H1 (cell line): Measurements from ENCODE around the gene NEDD8.

ENCODE experiments used
- CBX5 ChIP-seq: fragments of 300-800, 300-1000 bp; sonication (generic); IDR thresholded peaks from 2 replicates; pipeline ENCODE4 v1.7.1; 2016; ENCODE audit warnings: antibody characterized with exemption, low read length, low read depth
- EGR1 ChIP-seq: IDR thresholded peaks from 2 replicates; pipeline ENCODE4 v1.6.1; 2011; ENCODE audit warnings: low read depth, low read length, borderline replicate concordance
- EZH2 ChIP-seq: fragments of 200-600 bp; sonication (generic); IDR thresholded peaks from 2 replicates; pipeline ENCODE4 v1.7.1; 2012; ENCODE audit warnings: low read depth, mild to moderate bottlenecking, moderate library complexity, low read length, inconsistent platforms; ENCODE audit not compliant: severe bottlenecking
- POLR2A ChIP-seq, 2 experiments: IDR thresholded peaks; 1 replicate in 1 of 2; 2 replicates in 1 of 2; pipeline ENCODE4 v1.6.1; 2011; ENCODE audit warnings: low read depth in 2 of 2, low read length in 2 of 2, mild to moderate bottlenecking in 2 of 2; ENCODE audit errors: control extremely low read depth in 1 of 2
- POLR2AphosphoS5 ChIP-seq: IDR thresholded peaks from 2 replicates; pipeline ENCODE4 v1.6.1; 2011; ENCODE audit warnings: low read depth, low read length
- RAD21 ChIP-seq, 2 experiments: IDR thresholded peaks in 1 of 2; conservative IDR thresholded peaks in 1 of 2; 2 replicates each; pipeline ENCODE4 v1.6.1; 2011; ENCODE audit warnings: low read depth in 2 of 2, low read length in 2 of 2, improper control_type of control experiment in 1 of 2, inconsistent platforms in 1 of 2, mild to moderate bottlenecking in 1 of 2, moderate library complexity in 1 of 2
- SP1 ChIP-seq: IDR thresholded peaks from 2 replicates; pipeline ENCODE4 v1.6.1; 2011; ENCODE audit warnings: low read depth, low read length
- YY1 ChIP-seq: IDR thresholded peaks from 2 replicates; pipeline ENCODE4 v1.6.1; 2011; ENCODE audit warnings: low read depth, mild to moderate bottlenecking, low read length
- TF ChIP-seq, protein P1 (sequence below), 3 experiments: IDR thresholded peaks; 1 replicate in 2 of 3; 2 replicates in 1 of 3; pipeline versions ENCODE4 v1.5.1 to v1.6.1; 2011; ENCODE audit warnings: low read length in 3 of 3, mild to moderate bottlenecking in 3 of 3, inconsistent platforms in 2 of 3, low read depth in 1 of 3, moderate library complexity in 1 of 3; ENCODE audit not compliant: insufficient read depth in 1 of 3; ENCODE audit errors: control extremely low read depth in 1 of 3

DNA sequence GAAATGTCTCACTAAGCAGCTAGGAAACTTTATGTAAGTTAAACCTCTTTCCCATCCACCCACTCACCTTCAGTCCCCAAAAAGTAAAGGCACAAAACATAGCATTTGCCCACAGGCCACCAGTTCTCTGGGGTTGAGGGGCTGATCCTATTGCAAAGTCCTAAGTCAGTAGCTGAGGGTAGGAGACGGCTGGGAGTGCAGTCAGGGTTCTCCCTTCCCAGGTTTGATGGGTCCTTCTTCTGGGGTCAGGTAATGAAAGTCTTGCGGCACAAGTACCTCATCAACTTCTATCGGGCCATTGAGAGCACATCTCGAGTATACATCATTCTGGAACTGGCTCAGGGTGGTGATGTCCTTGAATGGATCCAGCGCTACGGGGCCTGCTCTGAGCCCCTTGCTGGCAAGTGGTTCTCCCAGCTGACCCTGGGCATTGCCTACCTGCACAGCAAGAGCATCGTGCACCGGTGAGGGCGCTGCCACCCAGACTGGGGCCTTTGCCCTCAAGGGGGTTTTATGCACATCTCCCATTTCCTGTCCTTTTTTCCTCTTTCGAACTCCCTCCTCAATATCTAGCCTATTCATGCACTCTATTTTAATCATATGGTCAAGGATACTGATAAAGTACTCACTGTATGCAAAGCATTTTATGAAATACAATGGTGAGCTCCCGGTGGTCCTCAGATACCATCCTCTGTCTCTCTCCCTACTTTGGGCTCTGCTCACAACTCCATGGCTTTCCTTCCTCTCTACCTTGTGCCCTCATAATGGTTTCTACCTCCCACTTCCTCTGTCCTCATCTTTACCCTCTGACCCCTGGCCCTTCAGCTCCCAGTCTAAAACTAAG is 25.7 kb downstream of the NEDD8 start:
- TF ChIP-seq POLR2A (IDR thresholded peaks at IDR 0.05; ENCODE audit: control extremely low read depth in 1 of 2, low read depth in 2 of 2, low read length in 2 of 2) (no peak), YY1 (no peak), POLR2AphosphoS5 (no peak), EGR1 (no peak), SP1 (no peak), RAD21 (IDR thresholded peaks at IDR 0.05 in 1 of 2, conservative IDR thresholded peaks at IDR 0.05 in 1 of 2; ENCODE audit: low read depth in 2 of 2, low read length in 2 of 2) (no peak), CBX5 (no peak), EZH2 (no peak)
- TF ChIP-seq, protein P1, sequence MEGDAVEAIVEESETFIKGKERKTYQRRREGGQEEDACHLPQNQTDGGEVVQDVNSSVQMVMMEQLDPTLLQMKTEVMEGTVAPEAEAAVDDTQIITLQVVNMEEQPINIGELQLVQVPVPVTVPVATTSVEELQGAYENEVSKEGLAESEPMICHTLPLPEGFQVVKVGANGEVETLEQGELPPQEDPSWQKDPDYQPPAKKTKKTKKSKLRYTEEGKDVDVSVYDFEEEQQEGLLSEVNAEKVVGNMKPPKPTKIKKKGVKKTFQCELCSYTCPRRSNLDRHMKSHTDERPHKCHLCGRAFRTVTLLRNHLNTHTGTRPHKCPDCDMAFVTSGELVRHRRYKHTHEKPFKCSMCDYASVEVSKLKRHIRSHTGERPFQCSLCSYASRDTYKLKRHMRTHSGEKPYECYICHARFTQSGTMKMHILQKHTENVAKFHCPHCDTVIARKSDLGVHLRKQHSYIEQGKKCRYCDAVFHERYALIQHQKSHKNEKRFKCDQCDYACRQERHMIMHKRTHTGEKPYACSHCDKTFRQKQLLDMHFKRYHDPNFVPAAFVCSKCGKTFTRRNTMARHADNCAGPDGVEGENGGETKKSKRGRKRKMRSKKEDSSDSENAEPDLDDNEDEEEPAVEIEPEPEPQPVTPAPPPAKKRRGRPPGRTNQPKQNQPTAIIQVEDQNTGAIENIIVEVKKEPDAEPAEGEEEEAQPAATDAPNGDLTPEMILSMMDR (IDR thresholded peaks at IDR 0.05; ENCODE audit: control extremely low read depth in 1 of 3, insufficient read depth in 1 of 3, low read depth in 1 of 3, low read length in 3 of 3), result no peak
